Measurements from ENCODE around the gene MSMB. TPM values are rescaled to one million over a fixed set of nuclear protein-coding genes. Genes with fewer than 3 reads are reported as not detected.

MSMB gene
- total and polyA plus RNA-seq, 9 of the 15 experiments (the other 6 are each of a cell fraction or from before 2014, with no cell fraction given): 0.21 to 0.60 TPM; not detected in 7

DNA sequence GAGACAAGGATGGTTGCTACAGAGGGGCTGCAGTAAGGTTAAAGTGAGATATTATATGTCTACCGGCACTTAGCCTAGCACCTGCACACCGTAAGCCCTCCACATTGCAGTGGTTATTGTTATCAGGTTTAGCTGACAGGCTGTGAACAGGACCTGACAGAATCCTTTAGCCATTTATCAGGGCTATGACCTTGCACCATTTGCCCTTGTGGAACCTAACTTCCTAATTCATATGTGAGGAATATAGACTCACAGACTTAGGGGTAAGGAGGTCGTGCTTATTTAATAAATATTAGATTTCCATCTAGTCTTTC is 25.8 kb downstream of the MSMB start (continued):
- TF ChIP-seq, protein P1, sequence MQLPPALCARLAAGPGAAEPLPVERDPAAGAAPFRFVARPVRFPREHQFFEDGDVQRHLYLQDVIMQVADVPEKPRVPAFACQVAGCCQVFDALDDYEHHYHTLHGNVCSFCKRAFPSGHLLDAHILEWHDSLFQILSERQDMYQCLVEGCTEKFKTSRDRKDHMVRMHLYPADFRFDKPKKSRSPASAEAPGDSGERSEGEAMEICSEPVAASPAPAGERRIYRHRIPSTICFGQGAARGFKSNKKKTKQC (CRISPR knock-in tag; IDR thresholded peaks at IDR 0.05): no peak
- TF ChIP-seq SIX5 (IDR thresholded peaks at IDR 0.05; ENCODE audit: borderline replicate concordance in 1 of 2, insufficient read depth in 1 of 2, low read depth in 1 of 2, low read length in 2 of 2) (no peak), ZKSCAN1 (IDR thresholded peaks at IDR 0.05; ENCODE audit: low read depth, low read length) (no peak), C11orf30 (IDR thresholded peaks at IDR 0.05; ENCODE audit: low read depth) (peak; percentile 17; the same call in 1 of the 2 replicates), NBN (IDR thresholded peaks at IDR 0.05; ENCODE audit: low read depth) (peak; percentile 27; the same call in 1 of the 2 replicates), HDAC8 (tag; IDR thresholded peaks at IDR 0.05) (no peak), BRD9 (IDR thresholded peaks at IDR 0.05; ENCODE audit: low read depth, partially characterized antibody) (no peak), ZNF274 (IDR thresholded peaks at IDR 0.05; ENCODE audit: borderline replicate concordance, low read depth, low read length) (no peak), GATAD2A (IDR thresholded peaks at IDR 0.05) (0 out of 2 replicates have a peak, but pooled peaks have one; percentile 25), RUNX1 (IDR thresholded peaks at IDR 0.05; ENCODE audit: low read depth) (no peak), NFE2 (IDR thresholded peaks at IDR 0.05; ENCODE audit: low read depth) (peak; percentile 56), RNF2 (IDR thresholded peaks at IDR 0.05) (0 out of 2 replicates have a peak, but pooled peaks have one; percentile 21), ZSCAN32 (CRISPR knock-in tag; IDR thresholded peaks at IDR 0.05) (no peak), EHMT2 (IDR thresholded peaks at IDR 0.05) (no peak), CHCHD3 (CRISPR knock-in tag; IDR thresholded peaks at IDR 0.05) (no peak)
- TF ChIP-seq, protein P2, sequence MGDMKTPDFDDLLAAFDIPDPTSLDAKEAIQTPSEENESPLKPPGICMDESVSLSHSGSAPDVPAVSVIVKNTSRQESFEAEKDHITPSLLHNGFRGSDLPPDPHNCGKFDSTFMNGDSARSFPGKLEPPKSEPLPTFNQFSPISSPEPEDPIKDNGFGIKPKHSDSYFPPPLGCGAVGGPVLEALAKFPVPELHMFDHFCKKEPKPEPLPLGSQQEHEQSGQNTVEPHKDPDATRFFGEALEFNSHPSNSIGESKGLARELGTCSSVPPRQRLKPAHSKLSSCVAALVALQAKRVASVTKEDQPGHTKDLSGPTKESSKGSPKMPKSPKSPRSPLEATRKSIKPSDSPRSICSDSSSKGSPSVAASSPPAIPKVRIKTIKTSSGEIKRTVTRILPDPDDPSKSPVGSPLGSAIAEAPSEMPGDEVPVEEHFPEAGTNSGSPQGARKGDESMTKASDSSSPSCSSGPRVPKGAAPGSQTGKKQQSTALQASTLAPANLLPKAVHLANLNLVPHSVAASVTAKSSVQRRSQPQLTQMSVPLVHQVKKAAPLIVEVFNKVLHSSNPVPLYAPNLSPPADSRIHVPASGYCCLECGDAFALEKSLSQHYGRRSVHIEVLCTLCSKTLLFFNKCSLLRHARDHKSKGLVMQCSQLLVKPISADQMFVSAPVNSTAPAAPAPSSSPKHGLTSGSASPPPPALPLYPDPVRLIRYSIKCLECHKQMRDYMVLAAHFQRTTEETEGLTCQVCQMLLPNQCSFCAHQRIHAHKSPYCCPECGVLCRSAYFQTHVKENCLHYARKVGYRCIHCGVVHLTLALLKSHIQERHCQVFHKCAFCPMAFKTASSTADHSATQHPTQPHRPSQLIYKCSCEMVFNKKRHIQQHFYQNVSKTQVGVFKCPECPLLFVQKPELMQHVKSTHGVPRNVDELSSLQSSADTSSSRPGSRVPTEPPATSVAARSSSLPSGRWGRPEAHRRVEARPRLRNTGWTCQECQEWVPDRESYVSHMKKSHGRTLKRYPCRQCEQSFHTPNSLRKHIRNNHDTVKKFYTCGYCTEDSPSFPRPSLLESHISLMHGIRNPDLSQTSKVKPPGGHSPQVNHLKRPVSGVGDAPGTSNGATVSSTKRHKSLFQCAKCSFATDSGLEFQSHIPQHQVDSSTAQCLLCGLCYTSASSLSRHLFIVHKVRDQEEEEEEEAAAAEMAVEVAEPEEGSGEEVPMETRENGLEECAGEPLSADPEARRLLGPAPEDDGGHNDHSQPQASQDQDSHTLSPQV (IDR thresholded peaks at IDR 0.05): no peak
- TF ChIP-seq, protein P3, sequence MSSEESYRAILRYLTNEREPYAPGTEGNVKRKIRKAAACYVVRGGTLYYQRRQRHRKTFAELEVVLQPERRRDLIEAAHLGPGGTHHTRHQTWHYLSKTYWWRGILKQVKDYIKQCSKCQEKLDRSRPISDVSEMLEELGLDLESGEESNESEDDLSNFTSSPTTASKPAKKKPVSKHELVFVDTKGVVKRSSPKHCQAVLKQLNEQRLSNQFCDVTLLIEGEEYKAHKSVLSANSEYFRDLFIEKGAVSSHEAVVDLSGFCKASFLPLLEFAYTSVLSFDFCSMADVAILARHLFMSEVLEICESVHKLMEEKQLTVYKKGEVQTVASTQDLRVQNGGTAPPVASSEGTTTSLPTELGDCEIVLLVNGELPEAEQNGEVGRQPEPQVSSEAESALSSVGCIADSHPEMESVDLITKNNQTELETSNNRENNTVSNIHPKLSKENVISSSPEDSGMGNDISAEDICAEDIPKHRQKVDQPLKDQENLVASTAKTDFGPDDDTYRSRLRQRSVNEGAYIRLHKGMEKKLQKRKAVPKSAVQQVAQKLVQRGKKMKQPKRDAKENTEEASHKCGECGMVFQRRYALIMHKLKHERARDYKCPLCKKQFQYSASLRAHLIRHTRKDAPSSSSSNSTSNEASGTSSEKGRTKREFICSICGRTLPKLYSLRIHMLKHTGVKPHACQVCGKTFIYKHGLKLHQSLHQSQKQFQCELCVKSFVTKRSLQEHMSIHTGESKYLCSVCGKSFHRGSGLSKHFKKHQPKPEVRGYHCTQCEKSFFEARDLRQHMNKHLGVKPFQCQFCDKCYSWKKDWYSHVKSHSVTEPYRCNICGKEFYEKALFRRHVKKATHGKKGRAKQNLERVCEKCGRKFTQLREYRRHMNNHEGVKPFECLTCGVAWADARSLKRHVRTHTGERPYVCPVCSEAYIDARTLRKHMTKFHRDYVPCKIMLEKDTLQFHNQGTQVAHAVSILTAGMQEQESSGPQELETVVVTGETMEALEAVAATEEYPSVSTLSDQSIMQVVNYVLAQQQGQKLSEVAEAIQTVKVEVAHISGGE (CRISPR knock-in tag; IDR thresholded peaks at IDR 0.05): 0 out of 6 replicates have a peak, but pooled peaks of 1 of the 3 experiments have one; percentile 11
- TF ChIP-seq, protein P4, sequence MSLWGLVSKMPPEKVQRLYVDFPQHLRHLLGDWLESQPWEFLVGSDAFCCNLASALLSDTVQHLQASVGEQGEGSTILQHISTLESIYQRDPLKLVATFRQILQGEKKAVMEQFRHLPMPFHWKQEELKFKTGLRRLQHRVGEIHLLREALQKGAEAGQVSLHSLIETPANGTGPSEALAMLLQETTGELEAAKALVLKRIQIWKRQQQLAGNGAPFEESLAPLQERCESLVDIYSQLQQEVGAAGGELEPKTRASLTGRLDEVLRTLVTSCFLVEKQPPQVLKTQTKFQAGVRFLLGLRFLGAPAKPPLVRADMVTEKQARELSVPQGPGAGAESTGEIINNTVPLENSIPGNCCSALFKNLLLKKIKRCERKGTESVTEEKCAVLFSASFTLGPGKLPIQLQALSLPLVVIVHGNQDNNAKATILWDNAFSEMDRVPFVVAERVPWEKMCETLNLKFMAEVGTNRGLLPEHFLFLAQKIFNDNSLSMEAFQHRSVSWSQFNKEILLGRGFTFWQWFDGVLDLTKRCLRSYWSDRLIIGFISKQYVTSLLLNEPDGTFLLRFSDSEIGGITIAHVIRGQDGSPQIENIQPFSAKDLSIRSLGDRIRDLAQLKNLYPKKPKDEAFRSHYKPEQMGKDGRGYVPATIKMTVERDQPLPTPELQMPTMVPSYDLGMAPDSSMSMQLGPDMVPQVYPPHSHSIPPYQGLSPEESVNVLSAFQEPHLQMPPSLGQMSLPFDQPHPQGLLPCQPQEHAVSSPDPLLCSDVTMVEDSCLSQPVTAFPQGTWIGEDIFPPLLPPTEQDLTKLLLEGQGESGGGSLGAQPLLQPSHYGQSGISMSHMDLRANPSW (CRISPR knock-in tag; IDR thresholded peaks at IDR 0.05): no peak
